Brain pericyte (primary cell): ENCODE results near the gene ESAM.

Experiments
- DNase-seq: peaks from one replicate; pipeline ENCODE4 v3.0.0-alpha.2; 2012; ENCODE audit warnings: low read depth, low spot score

The ESAM gene

GRCh38 chr11:124762105-124762623 lies at the start of gene ESAM:
ESAM (minus strand) TSS chr11:124762290; CDS start chr11:124762154, 136 bp downstream.
- no peak for DNase-seq

- DNase-seq = no peak
Observed at GRCh38 chr11:124811399-124812125, 49.5 kb upstream of the ESAM start.

- no peak for DNase-seq
Observed at GRCh38 chr11:124807660-124808270, 45.7 kb upstream of the ESAM start.

- no peak for DNase-seq
Observed at GRCh38 chr11:124807201-124807600, 45.1 kb upstream of the ESAM start.

GRCh38 chr11:124804884-124805283 lies 42.8 kb upstream of the ESAM start:
- DNase-seq = no peak

- DNase-seq = no peak
Observed at GRCh38 chr11:124801636-124802312, 39.7 kb upstream of the ESAM start.

GRCh38 chr11:124801014-124801413 lies 38.9 kb upstream of the ESAM start:
- DNase-seq = no peak

- DNase-seq = peak; percentile 56
Observed at GRCh38 chr11:124800226-124800929, 38.3 kb upstream of the ESAM start, which contains the start of gene MSANTD2. MSANTD2 (minus strand) TSS chr11:124800406; CDS start chr11:124800380, 26 bp downstream.

GRCh38 chr11:124799348-124800225 lies 37.5 kb upstream of the ESAM start:
- no peak for DNase-seq

GRCh38 chr11:124798991-124799347 lies 36.9 kb upstream of the ESAM start:
- DNase-seq = no peak

GRCh38 chr11:124796312-124796711 lies 34.2 kb upstream of the ESAM start:
- DNase-seq = no peak

GRCh38 chr11:124793466-124794278 lies 31.6 kb upstream of the ESAM start:
- no peak for DNase-seq

GRCh38 chr11:124791626-124792341 lies 29.7 kb upstream of the ESAM start:
- no peak for DNase-seq

GRCh38 chr11:124788521-124788920 lies 26.4 kb upstream of the ESAM start:
- no peak for DNase-seq

- no peak for DNase-seq
Observed at GRCh38 chr11:124784051-124784450, 22.0 kb upstream of the ESAM start.

- DNase-seq = no peak
Observed at GRCh38 chr11:124783002-124783401, 20.9 kb upstream of the ESAM start.

- no peak for DNase-seq
Observed at GRCh38 chr11:124779568-124779967, 17.5 kb upstream of the ESAM start.

- DNase-seq = no peak
Observed at GRCh38 chr11:124778281-124778680, 16.2 kb upstream of the ESAM start.

GRCh38 chr11:124776865-124777645 lies 15.0 kb upstream of the ESAM start:
- DNase-seq = no peak
